Breast epithelium (tissue), 4 donors: ENCODE measurements around the gene RAC3. TPM values are rescaled to one million over a fixed set of nuclear protein-coding genes. Genes with fewer than 3 reads are reported as not detected.

Source experiments
- DNase-seq, 2 donors: peaks; one replicate each; pipeline ENCODE4 v3.0.0-alpha.2; 2019; ENCODE audit warnings: low spot score in 2 of 2
- H3K27ac ChIP-seq, 2 donors: fragments of 200-600 bp; sonication (generic) in 1 of 2; one replicate each; pipeline ENCODE4 v1.5.1; 2016 to 2019; ENCODE audit warnings: mild to moderate bottlenecking in 1 of 2
- H3K27me3 ChIP-seq, 2 donors: fragments of 200-600 bp; sonication (generic) in 1 of 2; one replicate each; pipeline versions ENCODE4 v1.5.1 to v1.6.0; 2017 to 2019; ENCODE audit warnings: control low read depth in 1 of 2, mild to moderate bottlenecking in 1 of 2
- H3K36me3 ChIP-seq: fragments of 200-600 bp; one replicate; pipeline ENCODE4 v1.5.1; 2019
- H3K4me1 ChIP-seq, 2 donors: fragments of 200-600 bp; sonication (generic); one replicate each; pipeline ENCODE4 v1.5.1; 2016 to 2019; ENCODE audit warnings: control low read depth in 1 of 2
- H3K4me3 ChIP-seq, 3 donors: fragments of 200-600 bp; sonication (generic); 1 replicate in 2 of 3; 2 replicates in 1 of 3; pipeline ENCODE4 v1.5.1; 2016 to 2019; ENCODE audit warnings: mild to moderate bottlenecking in 3 of 3, moderate library complexity in 2 of 3
- H3K9me3 ChIP-seq, 2 donors: fragments of 200-600 bp; sonication (generic) in 1 of 2; one replicate each; pipeline ENCODE4 v1.5.1; 2016 to 2019; ENCODE audit warnings: control low read depth in 1 of 2
- POLR2A ChIP-seq: fragments of 450-650 bp; IDR thresholded peaks from one replicate; pipeline ENCODE4 v1.6.1; 2016; ENCODE audit warnings: antibody characterized with exemption, mild to moderate bottlenecking, moderate library complexity
- POLR2AphosphoS5 ChIP-seq, 3 donors: sonication (generic); formaldehyde crosslinking; IDR thresholded peaks; one replicate each; pipeline ENCODE4 v1.6.1; 2017; ENCODE audit warnings: antibody characterized with exemption in 3 of 3
- intact Hi-C: fragments of 100-400 bp; cut with DNase I; formaldehyde crosslinking; loops from one replicate; pipeline ENCODE4 v1.15.1; 2023; ENCODE audit warnings: low total_unique reads
- total RNA-seq, 3 donors: library from RNA; depleted of rRNA; stranded (reverse); fragments of >200 nt; gene quantifications; one replicate each; pipeline ENCODE4 v1.1.0, GENCODE V29; 2016
- TF ChIP-seq, protein P1 (sequence below), 3 donors: fragments of 450-650 bp; IDR thresholded peaks; one replicate each; pipeline ENCODE4 v1.5.1; 2016 to 2017; ENCODE audit warnings: antibody characterized with exemption in 3 of 3, mild to moderate bottlenecking in 3 of 3, moderate library complexity in 3 of 3

RAC3 gene
- total RNA-seq, 3 donors from 2014 or later = 7.6 to 23.0 (median 16.1) TPM

DNA sequence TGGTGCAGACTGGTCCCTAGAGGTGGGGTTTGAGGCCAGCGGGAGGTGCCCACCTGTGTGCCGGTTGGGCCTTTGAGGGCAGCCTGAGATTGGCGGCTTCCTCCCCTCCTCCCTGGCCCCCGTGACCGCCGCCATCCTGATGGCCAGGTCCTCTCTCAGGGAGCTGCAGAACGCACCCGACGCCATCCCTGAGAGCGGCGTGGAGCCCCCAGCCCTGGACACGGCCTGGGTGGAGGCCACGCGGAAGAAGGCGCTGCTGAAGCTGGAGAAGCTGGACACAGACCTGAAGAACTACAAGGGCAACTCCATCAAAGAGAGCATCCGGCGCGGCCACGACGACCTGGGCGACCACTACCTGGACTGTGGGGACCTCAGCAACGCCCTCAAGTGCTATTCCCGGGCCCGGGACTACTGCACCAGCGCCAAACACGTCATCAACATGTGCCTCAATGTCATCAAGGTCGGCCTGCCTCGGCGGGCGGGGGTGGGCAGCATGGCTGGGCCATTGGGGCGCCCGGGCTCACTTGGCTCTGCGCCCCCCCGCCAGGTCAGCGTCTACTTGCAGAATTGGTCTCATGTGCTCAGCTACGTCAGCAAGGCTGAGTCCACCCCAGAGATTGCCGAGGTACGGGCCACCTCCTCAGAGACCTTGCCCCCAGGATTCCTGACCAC is 23.0 kb downstream of the RAC3 start:
- DNase-seq = no peak
- intact Hi-C loops = no loop called here
- Histone ChIP-seq H3K4me1 (peaks cover 6 to 23% of the 10 kb centered on the region in 2 donors), H3K4me3 (no peak overlapping the region), H3K36me3 (no peaks in the 10 kb centered on the region), H3K27ac (no peak overlapping the region), H3K9me3 (no peaks in the 10 kb centered on the region), H3K27me3 (no peaks in the 10 kb centered on the region)
- TF ChIP-seq POLR2AphosphoS5 (IDR thresholded peaks at IDR 0.05) (no peak), POLR2A (no peak)
- TF ChIP-seq, protein P1, sequence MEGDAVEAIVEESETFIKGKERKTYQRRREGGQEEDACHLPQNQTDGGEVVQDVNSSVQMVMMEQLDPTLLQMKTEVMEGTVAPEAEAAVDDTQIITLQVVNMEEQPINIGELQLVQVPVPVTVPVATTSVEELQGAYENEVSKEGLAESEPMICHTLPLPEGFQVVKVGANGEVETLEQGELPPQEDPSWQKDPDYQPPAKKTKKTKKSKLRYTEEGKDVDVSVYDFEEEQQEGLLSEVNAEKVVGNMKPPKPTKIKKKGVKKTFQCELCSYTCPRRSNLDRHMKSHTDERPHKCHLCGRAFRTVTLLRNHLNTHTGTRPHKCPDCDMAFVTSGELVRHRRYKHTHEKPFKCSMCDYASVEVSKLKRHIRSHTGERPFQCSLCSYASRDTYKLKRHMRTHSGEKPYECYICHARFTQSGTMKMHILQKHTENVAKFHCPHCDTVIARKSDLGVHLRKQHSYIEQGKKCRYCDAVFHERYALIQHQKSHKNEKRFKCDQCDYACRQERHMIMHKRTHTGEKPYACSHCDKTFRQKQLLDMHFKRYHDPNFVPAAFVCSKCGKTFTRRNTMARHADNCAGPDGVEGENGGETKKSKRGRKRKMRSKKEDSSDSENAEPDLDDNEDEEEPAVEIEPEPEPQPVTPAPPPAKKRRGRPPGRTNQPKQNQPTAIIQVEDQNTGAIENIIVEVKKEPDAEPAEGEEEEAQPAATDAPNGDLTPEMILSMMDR (IDR thresholded peaks at IDR 0.05) = no peak

DNA sequence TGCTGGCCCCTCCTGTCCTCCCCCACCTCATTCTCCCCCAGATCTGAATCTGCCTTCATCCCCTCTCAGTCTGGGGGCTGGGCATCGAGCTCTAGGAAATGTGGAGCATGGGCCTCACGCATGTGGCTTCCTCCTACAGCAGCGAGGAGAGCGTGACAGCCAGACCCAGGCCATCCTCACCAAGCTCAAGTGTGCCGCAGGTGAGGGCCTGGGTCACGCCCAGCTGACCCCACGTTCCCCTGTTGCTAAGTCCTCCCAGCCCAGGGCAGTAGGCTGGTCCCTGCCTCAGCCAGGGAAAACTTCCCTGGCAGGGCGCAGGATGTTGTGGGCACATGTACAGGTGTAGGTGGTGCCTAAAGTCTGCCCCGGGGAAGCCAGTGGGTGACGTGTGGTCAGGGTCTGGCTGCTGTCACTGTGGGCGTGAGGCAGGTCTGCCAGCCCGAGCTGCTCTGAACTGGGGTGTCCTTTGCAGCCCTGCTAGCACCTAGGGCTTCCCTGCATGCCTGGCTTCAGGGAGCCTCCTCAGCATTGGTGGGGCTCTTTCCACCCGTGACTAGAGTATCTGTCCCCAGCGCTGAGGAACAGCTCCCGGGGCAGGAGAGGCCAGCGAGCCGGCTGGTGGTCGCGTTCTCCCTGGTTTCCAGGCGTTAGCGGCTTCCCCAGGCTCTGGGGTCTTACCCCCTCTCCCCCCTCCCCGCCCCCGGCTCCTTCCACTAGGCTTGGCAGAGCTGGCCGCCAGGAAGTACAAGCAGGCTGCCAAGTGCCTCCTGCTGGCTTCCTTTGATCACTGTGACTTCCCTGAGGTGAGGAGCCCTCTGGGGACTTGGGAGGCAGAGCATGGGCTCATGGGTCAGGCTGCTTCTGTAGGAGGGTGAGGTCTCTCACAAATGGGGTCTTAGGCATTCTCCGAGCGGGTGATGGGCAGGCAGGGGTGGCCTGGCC is 23.8 kb downstream of the RAC3 start:
- H3K27me3 ChIP-seq = no peaks in the 10 kb centered on the region
- no peak overlapping the region for H3K4me3 ChIP-seq
- TF ChIP-seq POLR2AphosphoS5 (IDR thresholded peaks at IDR 0.05) (no peak), POLR2A (no peak)
- TF ChIP-seq, protein P1 (IDR thresholded peaks at IDR 0.05) = no peak
- DNase-seq = no peak
- peaks cover 3% of the 10 kb centered on the region for H3K36me3 ChIP-seq
- H3K27ac ChIP-seq = no peak overlapping the region
- H3K9me3 ChIP-seq = no peaks in the 10 kb centered on the region
- peaks cover 6 to 18% of the 10 kb centered on the region in 2 donors for H3K4me1 ChIP-seq
- intact Hi-C loops = no loop called here

DNA sequence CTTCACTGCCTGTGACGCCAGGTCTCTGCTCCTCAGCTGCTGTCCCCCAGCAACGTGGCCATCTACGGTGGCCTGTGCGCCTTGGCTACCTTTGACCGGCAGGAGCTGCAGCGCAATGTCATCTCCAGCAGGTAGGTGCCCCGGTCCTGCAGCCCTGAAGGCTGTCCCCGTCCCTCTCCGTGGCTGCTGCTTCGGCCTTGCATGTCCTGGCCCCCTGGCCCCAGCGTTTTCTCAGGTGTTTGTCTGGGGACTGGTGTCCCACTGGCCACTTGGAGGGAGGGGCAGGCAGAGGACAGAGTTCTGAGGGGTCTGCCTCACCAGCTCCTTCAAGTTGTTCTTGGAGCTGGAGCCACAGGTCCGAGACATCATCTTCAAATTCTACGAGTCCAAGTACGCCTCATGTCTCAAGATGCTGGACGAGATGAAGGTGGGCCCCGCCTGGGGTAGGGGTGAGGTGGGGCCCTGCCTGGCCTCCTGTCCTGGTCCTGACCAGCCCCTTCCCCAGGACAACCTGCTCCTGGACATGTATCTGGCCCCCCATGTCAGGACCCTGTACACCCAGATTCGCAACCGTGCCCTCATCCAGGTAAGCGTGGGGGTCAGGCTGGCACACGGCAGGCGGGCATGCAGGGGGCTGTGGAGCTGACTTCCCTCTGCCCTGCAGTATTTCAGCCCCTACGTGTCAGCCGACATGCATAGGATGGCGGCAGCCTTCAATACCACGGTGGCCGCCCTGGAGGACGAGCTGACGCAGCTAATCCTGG is 24.7 kb downstream of the RAC3 start:
- Histone ChIP-seq H3K27me3 (no peaks in the 10 kb centered on the region), H3K4me1 (peaks cover 6 to 15% of the 10 kb centered on the region in 2 donors), H3K36me3 (peaks cover 5% of the 10 kb centered on the region), H3K9me3 (no peaks in the 10 kb centered on the region), H3K27ac (no peak overlapping the region), H3K4me3 (no peak overlapping the region)
- no peak for TF ChIP-seq POLR2A
- TF ChIP-seq, protein P1 (IDR thresholded peaks at IDR 0.05) = no peak
- intact Hi-C loops = no loop called here
- no peak for DNase-seq

DNA sequence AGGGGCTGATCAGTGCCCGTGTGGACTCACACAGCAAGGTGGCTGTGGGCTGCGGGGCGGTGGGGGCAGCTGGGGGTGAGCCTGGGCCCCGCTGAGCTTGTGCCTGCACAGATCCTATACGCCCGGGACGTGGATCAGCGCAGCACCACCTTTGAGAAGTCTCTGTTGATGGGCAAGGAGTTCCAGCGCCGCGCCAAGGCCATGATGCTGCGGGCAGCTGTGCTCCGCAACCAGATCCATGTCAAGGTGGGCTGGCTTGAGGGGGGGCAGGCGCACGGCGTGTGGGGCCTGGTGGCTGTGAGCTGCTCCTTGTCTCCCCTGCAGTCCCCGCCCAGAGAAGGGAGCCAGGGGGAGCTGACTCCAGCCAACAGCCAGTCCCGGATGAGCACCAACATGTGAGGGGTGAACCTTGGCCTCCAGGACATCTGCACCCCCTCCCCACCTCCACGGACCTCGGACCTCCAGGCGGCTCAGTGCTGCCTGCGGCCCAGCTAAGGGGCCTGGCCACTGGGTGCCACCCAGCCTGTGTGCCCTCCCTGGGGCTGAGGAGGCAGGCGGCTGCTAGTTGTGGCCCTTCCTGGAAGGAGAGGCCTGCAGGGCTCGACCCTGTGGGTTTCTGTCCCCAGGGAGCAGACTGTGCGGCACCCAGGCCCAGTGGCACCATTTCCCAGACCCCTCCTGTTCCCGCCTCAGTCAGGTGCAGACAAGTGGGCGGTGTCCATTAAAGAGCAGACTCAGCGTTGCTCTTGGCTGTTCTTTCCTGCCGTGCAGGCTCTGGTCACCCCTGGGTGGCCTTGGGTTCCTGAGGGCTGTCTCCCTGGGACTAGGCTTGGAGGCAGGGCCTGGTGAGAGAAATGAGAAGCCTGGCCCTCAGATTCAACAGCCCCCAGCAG is 25.5 kb downstream of the RAC3 start:
- no peak overlapping the region for H3K27ac ChIP-seq
- TF ChIP-seq POLR2A (no peak), POLR2AphosphoS5 (IDR thresholded peaks at IDR 0.05) (no peak)
- TF ChIP-seq, protein P1 (IDR thresholded peaks at IDR 0.05) = no peak
- peaks cover 5% of the 10 kb centered on the region for H3K36me3 ChIP-seq
- DNase-seq = no peak
- no peak overlapping the region for H3K4me3 ChIP-seq
- intact Hi-C loops = no loop called here
- no peaks in the 10 kb centered on the region for H3K27me3 ChIP-seq
- no peaks in the 10 kb centered on the region for H3K9me3 ChIP-seq
- H3K4me1 ChIP-seq = peaks cover 6 to 15% of the 10 kb centered on the region in 2 donors
